Nephron (organoid): ENCODE measurements around the gene HPS1.
"Not testable (repeated sequence)": the region's sequence is repeated elsewhere in the genome, so short reads cannot be mapped to it uniquely, and the experiment has no call there.

Experiments used
- H3K27ac Mint-ChIP-seq, 3 experiments: 2 replicates each; pipeline ENCODE4 v1.8.0; 2020; ENCODE audit warnings: mixed read lengths in 3 of 3, mild to moderate bottlenecking in 2 of 3, moderate library complexity in 1 of 3
- H3K27me3 Mint-ChIP-seq: 2 replicates; pipeline ENCODE4 v1.8.0; 2021; ENCODE audit warnings: low read depth, mild to moderate bottlenecking, moderate library complexity, mixed read lengths
- H3K36me3 Mint-ChIP-seq: 2 replicates; pipeline ENCODE4 v1.8.0; 2020; ENCODE audit warnings: low read depth, mixed read lengths
- H3K4me1 Mint-ChIP-seq: 2 replicates; pipeline ENCODE4 v1.8.0; 2020; ENCODE audit warnings: mixed read lengths
- H3K4me3 Mint-ChIP-seq, 3 experiments: 2 replicates each; pipeline ENCODE4 v1.8.0; 2020; ENCODE audit warnings: mild to moderate bottlenecking in 3 of 3, mixed read lengths in 3 of 3, moderate library complexity in 2 of 3
- H3K9me3 Mint-ChIP-seq: 2 replicates; pipeline ENCODE4 v1.8.0; 2020; ENCODE audit warnings: mixed read lengths
- CTCF ChIP-seq, 3 experiments: fragments of 200-600 bp; sonication (generic); IDR thresholded peaks; one replicate each; pipeline ENCODE4 v1.5.0; 2021; ENCODE audit warnings: antibody characterized with exemption in 3 of 3; ENCODE audit not compliant: unreplicated experiment in 3 of 3

Gene HPS1

GRCh38 chr10:98391065-98391464 is 55.7 kb downstream of the HPS1 start:
- Mint-ChIP-seq H3K9me3 (no peaks in the 10 kb centered on the region), H3K4me3 (no peak overlapping the region), H3K27me3 (peaks cover 17% of the 10 kb centered on the region), H3K4me1 (peaks cover 6% of the 10 kb centered on the region), H3K27ac (no peak overlapping the region), H3K36me3 (peaks cover 13% of the 10 kb centered on the region)
- no peak for TF ChIP-seq CTCF (IDR thresholded peaks at IDR 0.05; ENCODE audit: unreplicated experiment in 3 of 3)

DNA sequence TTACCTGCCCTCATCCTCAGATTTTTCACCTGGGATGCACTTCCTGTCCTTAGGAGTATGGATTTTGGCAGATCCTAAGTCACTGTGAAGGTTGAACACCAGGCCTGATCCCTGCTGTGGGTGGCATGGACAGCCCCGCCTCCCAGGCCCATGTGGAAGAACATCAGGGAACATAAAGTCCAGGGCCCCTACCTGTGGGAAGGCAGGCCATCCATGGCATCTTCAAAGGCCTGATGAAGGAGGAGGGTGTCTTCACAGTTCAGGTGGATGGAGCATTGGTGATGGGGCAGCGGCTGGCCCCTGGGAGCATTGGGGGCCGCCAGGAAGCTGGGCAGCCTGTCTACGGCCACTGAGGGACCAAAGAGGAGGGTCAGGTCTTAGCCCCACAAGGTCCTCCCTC is 56.3 kb downstream of the HPS1 start:
- Mint-ChIP-seq H3K4me1 (peaks cover 6% of the 10 kb centered on the region), H3K9me3 (no peaks in the 10 kb centered on the region), H3K36me3 (peaks cover 13% of the 10 kb centered on the region), H3K4me3 (no peak overlapping the region), H3K27me3 (peaks cover 17% of the 10 kb centered on the region), H3K27ac (no peak overlapping the region)
- TF ChIP-seq CTCF (IDR thresholded peaks at IDR 0.05; ENCODE audit: unreplicated experiment in 3 of 3): no peak

DNA sequence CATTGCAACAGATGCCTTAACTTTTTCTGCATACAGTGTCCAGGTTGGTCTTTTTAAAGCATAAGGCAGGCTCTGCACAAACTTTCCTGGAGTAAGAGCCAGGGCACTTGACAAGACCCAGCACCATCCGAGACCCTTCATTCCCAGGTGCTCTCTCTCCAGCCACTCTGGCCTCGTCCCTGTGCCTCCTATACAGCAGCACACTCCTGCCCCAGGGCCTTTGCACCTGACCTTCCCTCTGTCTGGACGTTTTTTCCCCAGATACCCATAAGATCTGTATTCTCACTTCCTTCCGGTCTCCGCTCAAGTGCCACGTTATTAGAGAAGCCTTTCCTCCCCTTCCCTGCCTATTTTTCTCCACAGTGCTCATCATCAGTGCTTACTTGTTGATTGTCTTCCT is 57.3 kb downstream of the HPS1 start:
- Mint-ChIP-seq H3K27ac (no peak overlapping the region), H3K36me3 (peaks cover 13% of the 10 kb centered on the region), H3K4me1 (peaks cover 3% of the 10 kb centered on the region), H3K4me3 (no peak overlapping the region), H3K9me3 (no peaks in the 10 kb centered on the region), H3K27me3 (peaks cover 17% of the 10 kb centered on the region)
- no peak for TF ChIP-seq CTCF (IDR thresholded peaks at IDR 0.05; ENCODE audit: unreplicated experiment in 3 of 3)

GRCh38 chr10:98388101-98388655 is 58.6 kb downstream of the HPS1 start:
- H3K9me3 Mint-ChIP-seq: no peaks in the 10 kb centered on the region
- no peak overlapping the region for H3K4me3 Mint-ChIP-seq
- H3K27ac Mint-ChIP-seq: no peak overlapping the region
- TF ChIP-seq CTCF (IDR thresholded peaks at IDR 0.05; ENCODE audit: unreplicated experiment in 3 of 3): no peak
- H3K4me1 Mint-ChIP-seq: no peaks in the 10 kb centered on the region
- H3K36me3 Mint-ChIP-seq: peaks cover 9% of the 10 kb centered on the region
- H3K27me3 Mint-ChIP-seq: peaks cover 9% of the 10 kb centered on the region

DNA sequence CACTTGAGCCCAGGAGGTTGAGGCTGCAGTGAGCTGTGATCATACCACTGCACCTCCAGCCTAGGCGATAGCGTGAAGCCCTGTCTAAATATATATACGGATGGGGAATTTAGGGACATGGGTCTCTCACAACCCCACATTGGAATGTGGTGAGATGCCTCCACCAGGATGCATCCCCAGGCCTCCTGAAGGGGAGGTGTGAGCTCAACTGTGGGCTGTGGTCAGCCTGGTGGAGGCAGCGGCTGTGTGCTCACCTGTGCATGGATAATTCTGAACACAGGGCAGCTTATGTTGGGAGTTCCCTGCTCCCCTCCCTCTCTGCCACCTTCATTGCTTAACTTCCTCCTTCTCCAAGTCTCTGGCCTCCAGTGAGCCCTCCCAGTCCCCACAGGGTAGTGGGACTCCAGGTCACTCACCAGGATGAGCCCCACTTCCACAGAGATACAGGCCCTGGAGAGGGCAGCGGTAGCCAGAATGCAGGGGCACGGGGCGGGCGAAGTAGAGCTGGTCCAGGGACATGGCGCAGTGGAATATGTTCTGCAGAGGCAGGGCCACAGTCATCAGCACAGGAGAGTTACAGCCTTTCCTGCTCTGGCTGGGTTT is 62.1 kb downstream of the HPS1 start:
- no peak for TF ChIP-seq CTCF (IDR thresholded peaks at IDR 0.05; ENCODE audit: unreplicated experiment in 3 of 3)
- Mint-ChIP-seq H3K27me3 (peaks cover 4% of the 10 kb centered on the region), H3K4me3 (no peak overlapping the region), H3K9me3 (no peaks in the 10 kb centered on the region), H3K36me3 (peaks cover 9% of the 10 kb centered on the region), H3K4me1 (peaks cover 10% of the 10 kb centered on the region), H3K27ac (no peak overlapping the region)

- TF ChIP-seq CTCF (IDR thresholded peaks at IDR 0.05; ENCODE audit: unreplicated experiment in 3 of 3): no peak
- no peaks in the 10 kb centered on the region for H3K9me3 Mint-ChIP-seq
- H3K36me3 Mint-ChIP-seq: peaks cover 9% of the 10 kb centered on the region
- peaks cover 4% of the 10 kb centered on the region for H3K27me3 Mint-ChIP-seq
- no peak overlapping the region for H3K27ac Mint-ChIP-seq
- peaks cover 10% of the 10 kb centered on the region for H3K4me1 Mint-ChIP-seq
- no peak overlapping the region for H3K4me3 Mint-ChIP-seq
These were observed 62.9 kb downstream of the HPS1 start for GRCh38 chr10:98383869-98384268.

GRCh38 chr10:98383134-98383667 is 63.5 kb downstream of the HPS1 start:
- not testable (repeated sequence) for H3K9me3 Mint-ChIP-seq, H3K27me3 Mint-ChIP-seq, H3K36me3 Mint-ChIP-seq, H3K4me3 Mint-ChIP-seq, H3K27ac Mint-ChIP-seq
- peaks cover 10% of the 10 kb centered on the region for H3K4me1 Mint-ChIP-seq
